IMR-90 (cell line): ENCODE results near the gene GPX1. TPM values are rescaled to one million over a fixed set of nuclear protein-coding genes. Genes with fewer than 3 reads are reported as not detected.
A peak's percentile ranks its signal among the peaks of the same experiment; 100 is the strongest.

Experiments
- ATAC-seq: fragments of 200-7000 bp; cut with Tn5 transposase; 2 replicates; pipeline ENCODE4 v1.9.1; 2020; ENCODE audit warnings: low read depth, mild to moderate bottlenecking, moderate library complexity
- BruUV-seq: library from RNA; stranded (reverse); fragments of 400-500 nt; replicated peaks from 2 replicates; lab custom pipeline; 2021; lab: Mats Ljungman, UMichigan
- CTCF ChIA-PET: fragments of 300-600 bp; formaldehyde crosslinking; extraction: SDS; loops from one replicate; lab custom pipeline; 2021; ENCODE audit warnings: antibody characterized with exemption; lab: Yijun Ruan, JAX
- POLR2A ChIA-PET: fragments of 300-600 bp; sonication (Branson Sonifier 250); formaldehyde crosslinking; loops from one replicate; lab custom pipeline; 2022; ENCODE audit warnings: antibody characterized with exemption; ENCODE audit not compliant: unreplicated experiment; lab: Charles Lee
- DNase-seq: peaks from one replicate; pipeline ENCODE4 v3.0.0; 2013
- H2AFZ ChIP-seq: replicated peaks from 2 replicates; pipeline ENCODE3; 2013; ENCODE audit warnings: low read length, mild to moderate bottlenecking; ENCODE audit not compliant: poor library complexity
- H2AK5ac ChIP-seq: 2 replicates; pipeline ENCODE4 v1.6.1; 2013; ENCODE audit warnings: low read depth, low read length, inconsistent platforms
- H2AK9ac ChIP-seq: replicated peaks from 2 replicates; pipeline ENCODE3; 2013; ENCODE audit warnings: mild to moderate bottlenecking, low read depth, low read length, moderate library complexity; ENCODE audit not compliant: poor library complexity
- H2BK120ac ChIP-seq: 2 replicates; pipeline ENCODE4 v1.6.1; 2013; ENCODE audit warnings: low read depth, low read length, inconsistent platforms
- H2BK15ac ChIP-seq: 3 replicates; pipeline ENCODE4 v1.6.1; 2013; ENCODE audit warnings: low read depth, low read length, inconsistent platforms
- H2BK20ac ChIP-seq: 2 replicates; pipeline ENCODE4 v1.6.1; 2013; ENCODE audit warnings: low read depth, mild to moderate bottlenecking, inconsistent platforms, low read length, moderate library complexity
- H2BK5ac ChIP-seq: 2 replicates; pipeline ENCODE4 v1.6.1; 2013; ENCODE audit warnings: mild to moderate bottlenecking, low read depth, low read length, inconsistent platforms; ENCODE audit not compliant: poor library complexity, severe bottlenecking
- H3K14ac ChIP-seq: replicated peaks from 2 replicates; pipeline ENCODE4 v1.6.1; 2013; ENCODE audit warnings: low read depth, low read length, inconsistent platforms
- H3K18ac ChIP-seq: 2 replicates; pipeline ENCODE4 v1.6.1; 2013; ENCODE audit warnings: low read depth, low read length, control low read depth
- H3K23ac ChIP-seq: 2 replicates; pipeline ENCODE4 v1.6.1; 2013; ENCODE audit warnings: low read depth, low read length, inconsistent platforms
- H3K27ac ChIP-seq: 2 replicates; pipeline ENCODE4 v1.5.1; 2013; ENCODE audit warnings: mild to moderate bottlenecking, control low read depth, low read length; ENCODE audit not compliant: insufficient read depth
- H3K27me3 ChIP-seq: 2 replicates; pipeline ENCODE4 v1.6.1; 2013; ENCODE audit warnings: low read length; ENCODE audit not compliant: control insufficient read depth, insufficient read depth
- H3K36me3 ChIP-seq: 2 replicates; pipeline ENCODE4 v1.6.1; 2013; ENCODE audit warnings: low read length, mixed read lengths; ENCODE audit not compliant: control insufficient read depth, insufficient read depth
- H3K4ac ChIP-seq: 2 replicates; pipeline ENCODE4 v1.6.1; 2013; ENCODE audit warnings: low read depth, low read length, inconsistent platforms
- H3K4me1 ChIP-seq: 2 replicates; pipeline ENCODE4 v1.6.1; 2013; ENCODE audit warnings: low read length, mixed read lengths; ENCODE audit not compliant: control insufficient read depth, insufficient read depth
- H3K4me2 ChIP-seq: 2 replicates; pipeline ENCODE4 v1.6.1; 2013; ENCODE audit warnings: low read depth, mild to moderate bottlenecking, control low read depth, low read length, moderate library complexity
- H3K4me3 ChIP-seq: 2 replicates; pipeline ENCODE4 v1.5.1; 2013; ENCODE audit warnings: low read depth, mild to moderate bottlenecking, control low read depth, low read length, moderate library complexity; ENCODE audit not compliant: insufficient read depth
- H3K56ac ChIP-seq: 2 replicates; pipeline ENCODE4 v1.6.1; 2013; ENCODE audit warnings: low read length, inconsistent platforms; ENCODE audit not compliant: insufficient read depth; ENCODE audit errors: extremely low read depth
- H3K79me1 ChIP-seq, 2 experiments: 2 replicates each; pipeline ENCODE4 v1.6.1; 2013; ENCODE audit warnings: low read length in 2 of 2, inconsistent platforms in 1 of 2, low read depth in 1 of 2
- H3K9ac ChIP-seq: 2 replicates; pipeline ENCODE4 v1.6.1; 2013; ENCODE audit warnings: low read depth, low read length, control low read depth
- H3K9me1 ChIP-seq: 2 replicates; pipeline ENCODE4 v1.6.1; 2013; ENCODE audit warnings: low read length, inconsistent platforms; ENCODE audit not compliant: insufficient read depth
- H3K9me3 ChIP-seq: 2 replicates; pipeline ENCODE4 v1.6.1; 2013; ENCODE audit warnings: low read length; ENCODE audit not compliant: control insufficient read depth, insufficient read depth
- H4K20me1 ChIP-seq: 2 replicates; pipeline ENCODE4 v1.6.1; 2013; ENCODE audit warnings: low read length, inconsistent platforms; ENCODE audit not compliant: insufficient read depth
- H4K5ac ChIP-seq: 2 replicates; pipeline ENCODE4 v1.6.1; 2013; ENCODE audit warnings: mild to moderate bottlenecking, low read depth, low read length, control low read depth
- H4K8ac ChIP-seq, 2 experiments: 2 replicates each; pipeline ENCODE4 v1.6.1; 2013; ENCODE audit warnings: low read depth in 2 of 2, low read length in 2 of 2, control low read depth in 1 of 2, inconsistent platforms in 1 of 2
- H4K91ac ChIP-seq: 2 replicates; pipeline ENCODE4 v1.6.1; 2013; ENCODE audit warnings: low read depth, low read length, inconsistent platforms; ENCODE audit not compliant: insufficient read depth
- BHLHE40 ChIP-seq: fragments of 150-350 bp; IDR thresholded peaks from 2 replicates; pipeline ENCODE4 v1.6.1; 2016; ENCODE audit warnings: mild to moderate bottlenecking, low read depth, low read length
- CEBPB ChIP-seq: IDR thresholded peaks from 2 replicates; pipeline ENCODE4 v1.6.1; 2012; ENCODE audit warnings: low read depth, low read length, improper control_type of control experiment
- FOS ChIP-seq: fragments of 150-350 bp; IDR thresholded peaks from 2 replicates; pipeline ENCODE4 v1.6.1; 2016; ENCODE audit warnings: low read depth, low read length
- MAFK ChIP-seq: IDR thresholded peaks from 2 replicates; pipeline ENCODE4 v1.6.1; 2012; ENCODE audit warnings: low read depth, low read length, improper control_type of control experiment
- MAZ ChIP-seq: IDR thresholded peaks from 2 replicates; pipeline ENCODE4 v1.6.1; 2012; ENCODE audit warnings: low read depth, mild to moderate bottlenecking, low read length, improper control_type of control experiment, moderate library complexity, borderline replicate concordance
- MXI1 ChIP-seq: IDR thresholded peaks from 2 replicates; pipeline ENCODE4 v1.6.1; 2012; ENCODE audit warnings: low read depth, mild to moderate bottlenecking, low read length, moderate library complexity, borderline replicate concordance
- NFE2L2 ChIP-seq: fragments of 150-350 bp; IDR thresholded peaks from 2 replicates; pipeline ENCODE4 v1.6.1; 2016; ENCODE audit warnings: low read depth, mild to moderate bottlenecking, low read length
- POLR2A ChIP-seq: IDR thresholded peaks from 2 replicates; pipeline ENCODE4 v1.6.1; 2012; ENCODE audit warnings: mild to moderate bottlenecking, low read depth, low read length
- RAD21 ChIP-seq: IDR thresholded peaks from 2 replicates; pipeline ENCODE4 v1.6.1; 2012; ENCODE audit warnings: low read length, improper control_type of control experiment
- RCOR1 ChIP-seq: IDR thresholded peaks from 2 replicates; pipeline ENCODE4 v1.6.1; 2012; ENCODE audit warnings: mild to moderate bottlenecking, low read length, improper control_type of control experiment; ENCODE audit not compliant: insufficient replicate concordance
- RFX5 ChIP-seq: IDR thresholded peaks from 2 replicates; pipeline ENCODE4 v1.8.0; 2012; ENCODE audit warnings: low read depth, mild to moderate bottlenecking, low read length, moderate library complexity
- SMC3 ChIP-seq: fragments of 150-350 bp; IDR thresholded peaks from 2 replicates; pipeline ENCODE4 v1.6.1; 2016; ENCODE audit warnings: low read depth, mild to moderate bottlenecking, antibody characterized with exemption, low read length, moderate library complexity
- WGBS, 2 experiments: methylation state at CpG; one replicate each; pipeline versions ENCODE4 v1.1.5 to v1.1.7; 2013; ENCODE audit warnings: missing lambda C conversion rate in 2 of 2; ENCODE audit not compliant: insufficient read length in 1 of 2; ENCODE audit errors: extremely low coverage in 2 of 2; 5-methylcytosine and 5-hydroxymethylcytosine counted together
- dilution Hi-C: fragments of 300-500 bp; cut with HindIII; formaldehyde crosslinking; loops from one replicate; pipeline ENCODE4 v1.14.3; 2018; ENCODE audit warnings: low sequenced_read_pairs; ENCODE audit not compliant: unreplicated experiment
- in situ Hi-C: fragments of 300-500 bp; cut with MboI; formaldehyde crosslinking; loops from 3 replicates; pipeline ENCODE4 v1.14.3; 2019; ENCODE audit warnings: low sequenced_read_pairs, inconsistent platforms, mixed read lengths
- intact Hi-C: fragments of 100-400 bp; cut with micrococcal nuclease; formaldehyde crosslinking; loops from 2 replicates; pipeline ENCODE4 v1.10.0; 2022
- polyA plus RNA-seq, 3 experiments: library from polyadenylated mRNA; depleted of rRNA; stranded (reverse); fragments of >200 nt; gene quantifications; 2 replicates each; pipeline ENCODE4 v1.2.3, GENCODE V29; 2012; ENCODE audit warnings: low replicate concordance in 1 of 3
- total RNA-seq: library from RNA; depleted of rRNA; stranded (reverse); fragments of >200 nt; gene quantifications from 2 replicates; pipeline ENCODE4 v1.2.3, GENCODE V29; 2012
- TF ChIP-seq, protein P1 (sequence below): conservative IDR thresholded peaks from 2 replicates; pipeline ENCODE4 v1.5.1; 2012; ENCODE audit warnings: mild to moderate bottlenecking, low read depth, low read length, improper control_type of control experiment
- TF ChIP-seq, protein P2 (sequence below): fragments of 150-350 bp; IDR thresholded peaks from 2 replicates; pipeline ENCODE4 v1.6.1; 2016; ENCODE audit warnings: low read depth, mild to moderate bottlenecking, low read length, moderate library complexity, borderline replicate concordance
- TF ChIP-seq, protein P3 (sequence below): fragments of 150-350 bp; IDR thresholded peaks from 2 replicates; pipeline ENCODE4 v1.6.1; 2017; ENCODE audit warnings: mild to moderate bottlenecking, antibody characterized with exemption, low read length, low read depth

GPX1 gene
- total and polyA plus RNA-seq, 2 of the 4 experiments (the other 2 are of a cell fraction), result 128 to 680 TPM

GRCh38 chr3:49346797-49347251 is 11.3 kb downstream of the GPX1 start:
- no peak overlapping the region for H3K56ac ChIP-seq
- ChIA-PET CTCF (interaction anchor here (0.6 kb wide), 1 partner anchor 437 kb away, joined by 3 read pairs; no protein-coding TSS in a partner anchor), POLR2A (no interaction called here)
- WGBS, 2 experiments, result 67% methylated on average over 1 of the region's 6 CpGs; no CpG with 5 or more reads in 1 of the 2 experiments
- H2AFZ ChIP-seq, result peak overlapping the region; percentile 81
- DNase-seq, result peak; percentile 69
- no peak overlapping the region for H3K23ac ChIP-seq
- H3K4me2 ChIP-seq, result no peak overlapping the region
- H3K18ac ChIP-seq, result peak overlapping the region; percentile 26; the same call in 1 of the 2 replicates
- no peak overlapping the region for H2AK9ac ChIP-seq
- H2BK20ac ChIP-seq, result peak overlapping the region; percentile 55; the same call in 1 of the 2 replicates
- dilution Hi-C loops, result no loop called here
- H4K8ac ChIP-seq, result peak overlapping the region in 1 of 2 experiments; percentile 13; a peak in 1 of 4 replicates
- H2BK15ac ChIP-seq, result peak overlapping the region; percentile 68; the same call in 1 of the 3 replicates
- H3K14ac ChIP-seq, result 0 out of 2 replicates have a peak overlapping the region, but pooled peaks have one; percentile 3
- peak overlapping the region; percentile 56 for H2BK5ac ChIP-seq
- H4K5ac ChIP-seq, result peak overlapping the region; percentile 35; the same call in 1 of the 2 replicates
- intact Hi-C loops, result no loop called here
- no TSS peak for BruUV-seq
- no peak for ATAC-seq
- peaks cover 12% of the 10 kb centered on the region for H3K4me1 ChIP-seq
- H3K4me3 ChIP-seq, result no peak overlapping the region
- H4K91ac ChIP-seq, result peak overlapping the region; percentile 9; the same call in 1 of the 2 replicates
- H3K9me1 ChIP-seq, result peaks cover 8% of the 10 kb centered on the region; the same call in 1 of the 2 replicates
- no peaks in the 10 kb centered on the region for H3K36me3 ChIP-seq
- H3K9ac ChIP-seq, result no peak overlapping the region
- no peaks in the 10 kb centered on the region for H3K9me3 ChIP-seq
- no peak overlapping the region for H3K27ac ChIP-seq
- H3K79me1 ChIP-seq, result peaks cover 3 to 24% of the 10 kb centered on the region in 2 experiments; a peak in 3 of 4 replicates
- no peaks in the 10 kb centered on the region for H3K27me3 ChIP-seq
- H4K20me1 ChIP-seq, result peaks cover 5% of the 10 kb centered on the region; the same call in 1 of the 2 replicates
- H3K4ac ChIP-seq, result peak overlapping the region; percentile 72
- peak overlapping the region; percentile 76 for H2BK120ac ChIP-seq
- no peak for TF ChIP-seq RAD21
- no peak for TF ChIP-seq POLR2A
- TF ChIP-seq SMC3, result no peak
- no peak for TF ChIP-seq RCOR1
- no peak for TF ChIP-seq MAZ
- TF ChIP-seq BHLHE40, result no peak
- TF ChIP-seq FOS, result no peak
- no peak for TF ChIP-seq MXI1
- no peak for TF ChIP-seq RFX5
- no peak for TF ChIP-seq MAFK
- no peak for TF ChIP-seq CEBPB
- TF ChIP-seq, protein P1, sequence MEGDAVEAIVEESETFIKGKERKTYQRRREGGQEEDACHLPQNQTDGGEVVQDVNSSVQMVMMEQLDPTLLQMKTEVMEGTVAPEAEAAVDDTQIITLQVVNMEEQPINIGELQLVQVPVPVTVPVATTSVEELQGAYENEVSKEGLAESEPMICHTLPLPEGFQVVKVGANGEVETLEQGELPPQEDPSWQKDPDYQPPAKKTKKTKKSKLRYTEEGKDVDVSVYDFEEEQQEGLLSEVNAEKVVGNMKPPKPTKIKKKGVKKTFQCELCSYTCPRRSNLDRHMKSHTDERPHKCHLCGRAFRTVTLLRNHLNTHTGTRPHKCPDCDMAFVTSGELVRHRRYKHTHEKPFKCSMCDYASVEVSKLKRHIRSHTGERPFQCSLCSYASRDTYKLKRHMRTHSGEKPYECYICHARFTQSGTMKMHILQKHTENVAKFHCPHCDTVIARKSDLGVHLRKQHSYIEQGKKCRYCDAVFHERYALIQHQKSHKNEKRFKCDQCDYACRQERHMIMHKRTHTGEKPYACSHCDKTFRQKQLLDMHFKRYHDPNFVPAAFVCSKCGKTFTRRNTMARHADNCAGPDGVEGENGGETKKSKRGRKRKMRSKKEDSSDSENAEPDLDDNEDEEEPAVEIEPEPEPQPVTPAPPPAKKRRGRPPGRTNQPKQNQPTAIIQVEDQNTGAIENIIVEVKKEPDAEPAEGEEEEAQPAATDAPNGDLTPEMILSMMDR, result no peak
- TF ChIP-seq, protein P2, sequence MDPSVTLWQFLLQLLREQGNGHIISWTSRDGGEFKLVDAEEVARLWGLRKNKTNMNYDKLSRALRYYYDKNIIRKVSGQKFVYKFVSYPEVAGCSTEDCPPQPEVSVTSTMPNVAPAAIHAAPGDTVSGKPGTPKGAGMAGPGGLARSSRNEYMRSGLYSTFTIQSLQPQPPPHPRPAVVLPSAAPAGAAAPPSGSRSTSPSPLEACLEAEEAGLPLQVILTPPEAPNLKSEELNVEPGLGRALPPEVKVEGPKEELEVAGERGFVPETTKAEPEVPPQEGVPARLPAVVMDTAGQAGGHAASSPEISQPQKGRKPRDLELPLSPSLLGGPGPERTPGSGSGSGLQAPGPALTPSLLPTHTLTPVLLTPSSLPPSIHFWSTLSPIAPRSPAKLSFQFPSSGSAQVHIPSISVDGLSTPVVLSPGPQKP, result no peak
- TF ChIP-seq NFE2L2, result no peak
- TF ChIP-seq, protein P3, sequence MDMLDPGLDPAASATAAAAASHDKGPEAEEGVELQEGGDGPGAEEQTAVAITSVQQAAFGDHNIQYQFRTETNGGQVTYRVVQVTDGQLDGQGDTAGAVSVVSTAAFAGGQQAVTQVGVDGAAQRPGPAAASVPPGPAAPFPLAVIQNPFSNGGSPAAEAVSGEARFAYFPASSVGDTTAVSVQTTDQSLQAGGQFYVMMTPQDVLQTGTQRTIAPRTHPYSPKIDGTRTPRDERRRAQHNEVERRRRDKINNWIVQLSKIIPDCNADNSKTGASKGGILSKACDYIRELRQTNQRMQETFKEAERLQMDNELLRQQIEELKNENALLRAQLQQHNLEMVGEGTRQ, result no peak
- in situ Hi-C loops, result no loop called here
- peak overlapping the region; percentile 70; the same call in 1 of the 2 replicates for H2AK5ac ChIP-seq
